Hematopoietic multipotent progenitor cell treated with erythropoietin and hydrocortisone succinate and interleukin-3 and kit ligand, for 6 days (in vitro differentiated cells): ENCODE measurements around the gene SLC25A18.
A peak's percentile ranks its signal among the peaks of the same experiment; 100 is the strongest.

ENCODE experiments used
- DNase-seq: peaks from one replicate; pipeline ENCODE4 v3.0.0-alpha.2; 2015

Gene SLC25A18

GRCh38 chr22:17570851-17571631 is 7.7 kb downstream of the SLC25A18 start:
- no peak for DNase-seq

DNA sequence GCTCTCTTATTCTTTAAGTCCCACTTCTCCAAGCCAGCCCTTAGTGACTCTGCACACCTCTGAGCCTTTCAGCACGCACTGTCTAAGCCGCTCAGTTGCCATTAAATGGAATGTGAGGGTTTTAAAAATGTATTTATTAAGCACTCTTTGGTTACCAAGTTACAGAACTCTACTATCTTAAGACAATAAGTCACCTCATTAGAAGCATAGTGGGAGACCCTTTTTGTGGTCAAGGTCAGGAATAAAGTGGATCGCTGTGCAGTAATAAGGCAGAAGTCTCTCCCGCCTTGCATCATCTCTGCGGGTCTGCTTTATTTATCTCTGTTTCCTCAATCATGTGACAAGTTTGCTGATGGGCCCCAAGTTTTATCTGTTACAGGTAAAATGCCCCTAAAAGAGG is 11.9 kb downstream of the SLC25A18 start:
- DNase-seq: no peak

- no peak for DNase-seq
These were observed 12.4 kb downstream of the SLC25A18 start for GRCh38 chr22:17575681-17576080.

- DNase-seq: no peak
These were observed 13.2 kb downstream of the SLC25A18 start for GRCh38 chr22:17576470-17576869.

DNA sequence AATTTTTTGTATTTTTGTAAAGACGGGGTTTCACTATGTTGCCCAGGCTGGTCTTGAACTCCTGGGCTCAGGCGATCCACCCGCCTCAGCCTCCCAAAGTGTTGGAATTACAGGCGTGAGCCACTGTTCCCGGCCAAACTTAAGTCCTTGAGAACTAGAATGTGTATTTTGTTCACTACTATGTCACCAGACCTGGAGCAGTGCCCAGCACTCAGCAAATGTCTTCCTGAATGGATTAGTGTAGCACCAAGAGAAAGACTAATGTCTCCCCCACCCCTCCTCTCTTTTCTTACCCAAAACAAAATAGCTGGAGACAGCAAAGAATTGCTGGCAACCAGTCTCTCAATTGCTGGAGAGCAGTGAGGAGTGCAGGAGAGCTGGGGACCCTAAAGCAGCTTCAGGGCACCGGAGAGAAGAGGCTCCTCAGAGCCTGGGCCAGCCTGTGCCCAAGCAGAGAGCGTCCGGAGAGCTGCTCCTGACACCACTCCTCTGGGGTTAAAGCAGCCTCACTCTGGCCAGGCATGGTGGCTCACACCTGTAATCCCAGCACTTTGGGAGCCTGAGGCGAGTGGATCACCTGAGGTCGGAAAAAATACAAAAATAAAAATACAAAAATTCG is 14.9 kb downstream of the SLC25A18 start:
- no peak for DNase-seq

DNA sequence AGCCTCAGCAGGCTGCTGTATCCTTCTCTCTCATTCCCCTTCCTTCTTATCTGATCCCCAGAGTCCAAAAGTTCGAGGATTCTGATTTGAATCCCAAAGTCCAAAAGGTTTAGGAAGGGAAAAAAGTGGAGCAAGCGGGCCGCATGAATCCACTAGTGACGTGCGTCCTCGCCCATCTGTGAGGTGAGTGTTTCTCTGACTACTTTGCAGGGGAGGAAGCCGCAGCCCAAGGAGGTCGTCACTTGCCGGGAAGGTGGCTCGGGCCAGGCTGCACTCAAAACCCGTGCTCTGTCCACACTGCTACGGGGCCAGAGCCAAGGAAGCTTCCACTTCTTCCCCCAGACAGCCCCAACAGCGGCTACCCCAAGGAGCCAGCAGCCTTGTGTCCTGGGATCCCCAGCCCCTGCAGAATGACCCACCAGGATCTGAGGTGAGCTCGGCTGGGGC is 16.3 kb downstream of the SLC25A18 start:
- no peak for DNase-seq

DNA sequence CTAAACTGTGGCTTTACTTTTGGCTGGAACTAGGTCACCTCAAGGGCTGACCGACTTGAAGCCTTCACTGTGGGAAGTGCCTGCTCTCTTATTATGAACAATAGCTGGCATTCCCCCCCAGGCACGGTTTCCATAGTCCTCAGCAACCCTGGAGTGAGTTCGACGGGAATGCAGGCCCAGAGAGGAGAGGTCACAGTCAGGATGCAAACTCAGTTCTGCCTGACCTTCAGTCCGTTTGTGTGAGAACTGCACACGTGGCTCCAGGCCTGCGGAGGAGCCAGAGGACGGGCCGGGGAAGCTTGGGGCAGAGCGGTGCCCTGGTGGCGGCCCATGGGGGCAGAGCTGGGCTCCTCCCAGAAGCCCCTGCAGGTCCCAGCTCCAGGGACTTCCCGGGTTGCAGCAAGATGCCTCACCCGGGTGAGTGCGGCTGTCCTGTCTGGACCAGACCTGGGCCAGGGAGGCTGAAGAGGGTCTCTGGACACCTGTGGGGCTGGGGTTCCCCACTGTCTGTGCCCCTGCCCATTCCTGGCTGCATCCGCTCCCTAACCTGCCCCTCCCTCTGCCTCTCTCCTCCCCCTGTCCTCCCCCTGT is 17.2 kb downstream of the SLC25A18 start:
- no peak for DNase-seq

DNA sequence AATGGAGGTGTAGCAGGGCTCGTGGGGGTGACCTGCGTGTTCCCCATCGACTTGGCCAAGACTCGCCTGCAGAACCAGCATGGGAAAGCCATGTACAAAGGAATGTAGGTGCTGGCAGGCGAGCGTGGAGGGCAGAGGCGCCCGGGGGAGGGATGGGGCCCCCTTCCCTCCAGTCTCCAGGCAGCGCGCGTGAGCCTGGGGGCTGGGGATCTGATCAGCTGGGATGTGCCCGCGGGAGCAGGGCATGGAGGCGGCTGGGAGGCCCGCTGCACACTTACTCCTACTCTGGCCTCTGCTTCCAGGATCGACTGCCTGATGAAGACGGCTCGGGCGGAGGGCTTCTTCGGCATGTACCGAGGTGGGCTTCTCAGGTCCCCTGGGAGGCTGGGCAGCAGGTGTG is 17.8 kb downstream of the SLC25A18 start:
- no peak for DNase-seq

GRCh38 chr22:17581631-17582030 is 18.3 kb downstream of the SLC25A18 start:
- DNase-seq: no peak

GRCh38 chr22:17583151-17583550 is 19.9 kb downstream of the SLC25A18 start:
- no peak for DNase-seq

- DNase-seq: no peak
These were observed 23.6 kb downstream of the SLC25A18 start for GRCh38 chr22:17586831-17587440.

- no peak for DNase-seq
These were observed 24.3 kb downstream of the SLC25A18 start for GRCh38 chr22:17587629-17588028.

GRCh38 chr22:17588606-17589005 is 25.3 kb downstream of the SLC25A18 start:
- DNase-seq: no peak

DNA sequence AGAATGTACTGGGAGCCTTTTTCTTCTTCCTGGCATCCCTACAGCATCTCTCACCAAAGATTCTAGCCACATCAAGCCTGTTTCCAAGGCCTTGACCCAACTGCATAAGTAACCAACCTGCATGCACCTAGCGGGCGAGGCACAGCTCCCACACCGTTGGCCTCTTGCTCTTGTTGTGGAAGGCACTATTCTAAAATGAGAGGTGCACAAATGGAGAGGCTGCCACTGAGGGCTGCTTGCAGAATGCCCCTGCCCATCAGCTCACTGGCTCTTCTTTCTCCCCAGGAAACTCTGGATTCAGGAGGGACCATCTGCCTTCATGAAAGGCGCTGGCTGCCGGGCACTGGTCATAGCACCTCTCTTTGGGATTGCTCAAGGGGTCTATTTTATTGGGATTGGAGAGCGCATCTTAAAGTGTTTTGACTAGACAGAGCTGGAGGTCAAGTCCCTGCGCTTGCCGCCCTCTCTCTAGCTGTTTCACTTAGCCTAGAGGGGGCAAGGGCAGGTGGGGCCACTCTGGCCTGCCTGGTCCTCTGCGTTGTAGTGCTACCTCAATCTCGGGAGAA is 26.6 kb downstream of the SLC25A18 start:
- no peak for DNase-seq

- DNase-seq: no peak
These were observed 27.3 kb downstream of the SLC25A18 start for GRCh38 chr22:17590586-17590985.

- no peak for DNase-seq
These were observed 28.9 kb downstream of the SLC25A18 start for GRCh38 chr22:17592201-17592600.

DNA sequence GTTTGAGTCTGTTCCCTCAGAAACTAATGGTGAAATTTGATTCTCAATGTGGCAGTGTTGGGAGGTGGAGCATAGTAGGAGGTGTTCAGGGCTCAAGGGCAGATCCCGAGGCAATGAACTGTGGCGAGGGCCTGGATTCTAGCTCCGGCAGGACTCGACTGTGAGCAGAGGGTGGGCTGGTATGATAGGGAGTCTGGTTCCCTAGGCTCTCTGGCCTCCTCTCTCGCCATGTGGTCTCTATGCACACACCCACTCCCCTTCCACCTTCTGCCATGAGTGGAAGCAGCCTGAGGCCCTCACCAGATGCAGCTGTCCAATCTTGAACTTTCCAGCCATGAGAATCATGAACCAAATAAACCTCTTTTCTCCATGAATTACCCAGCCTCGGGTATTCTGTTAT is 32.9 kb downstream of the SLC25A18 start:
- no peak for DNase-seq

- no peak for DNase-seq
These were observed 33.9 kb downstream of the SLC25A18 start for GRCh38 chr22:17597217-17597616.

GRCh38 chr22:17598318-17598717 is 35.0 kb downstream of the SLC25A18 start:
- no peak for DNase-seq

DNA sequence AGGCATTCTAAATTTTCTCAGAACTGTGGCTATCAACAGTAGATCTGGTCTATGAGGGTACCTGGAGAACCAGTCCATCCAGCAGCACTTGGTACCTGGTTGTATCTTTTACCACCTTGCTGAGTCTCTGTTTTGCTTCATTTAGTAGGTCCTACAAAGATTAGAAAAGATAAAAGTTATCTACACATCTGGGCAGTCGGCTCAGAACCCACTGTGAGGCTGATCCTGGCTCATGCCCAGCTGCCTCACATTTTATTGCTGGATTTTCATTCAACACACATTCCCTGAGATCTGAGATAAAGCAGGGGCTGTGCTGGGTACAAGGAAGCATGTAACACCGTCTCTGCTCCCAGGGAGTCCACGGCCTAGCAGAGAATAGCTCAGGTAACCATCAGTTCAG is 37.7 kb downstream of the SLC25A18 start:
- DNase-seq: no peak

GRCh38 chr22:17603668-17604067 is 40.4 kb downstream of the SLC25A18 start:
- DNase-seq: no peak

DNA sequence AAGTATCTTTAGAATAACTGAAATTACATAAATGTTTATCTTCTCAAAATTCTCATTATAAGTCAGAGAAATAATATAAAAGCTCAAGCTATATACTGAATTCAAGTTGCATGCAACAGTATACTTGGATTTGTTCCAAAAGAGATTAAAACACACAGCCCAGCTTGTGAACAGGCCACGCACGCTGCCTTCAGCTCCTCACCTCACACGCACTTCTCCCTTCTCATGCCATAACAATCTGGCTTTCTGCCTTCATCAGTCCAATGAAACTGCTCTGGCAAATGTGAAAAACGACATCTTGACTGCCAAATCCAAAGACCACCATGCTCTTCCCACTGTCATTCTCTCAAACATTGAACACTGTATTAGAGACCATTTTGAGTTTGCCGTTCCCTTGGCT is 43.2 kb downstream of the SLC25A18 start:
- peak; percentile 78 for DNase-seq

DNA sequence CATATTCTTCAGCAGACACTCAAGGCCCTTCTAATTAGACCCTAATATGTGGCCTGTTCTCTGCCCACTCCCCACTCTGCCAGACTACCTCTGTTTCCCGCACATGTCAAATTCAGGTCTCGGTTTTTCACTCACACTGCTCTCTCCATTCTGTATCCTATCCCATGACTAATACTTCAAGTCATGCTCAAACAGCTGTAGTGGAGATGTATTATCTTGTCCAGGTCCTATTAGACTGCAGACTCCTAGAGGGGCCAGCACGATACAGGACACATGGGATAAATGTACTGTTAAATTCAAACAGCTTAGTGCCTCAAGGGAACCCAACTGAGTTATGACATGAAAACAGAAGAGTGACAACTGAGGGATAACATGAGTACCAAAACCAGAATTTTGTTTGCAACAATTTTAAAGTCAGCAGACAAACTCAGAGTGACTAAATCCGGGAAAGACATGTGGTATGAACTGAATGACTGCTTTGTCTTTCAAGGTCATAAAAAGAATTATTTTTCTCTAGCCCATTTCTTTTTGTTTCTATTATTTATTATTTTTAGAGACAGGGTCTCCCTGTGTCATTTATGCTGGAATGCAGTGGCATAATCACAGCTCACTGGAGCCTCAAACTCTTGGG is 44.7 kb downstream of the SLC25A18 start:
- no peak for DNase-seq
